ENCODE results near the gene SEPTIN8.

SEPTIN8 gene

DNA sequence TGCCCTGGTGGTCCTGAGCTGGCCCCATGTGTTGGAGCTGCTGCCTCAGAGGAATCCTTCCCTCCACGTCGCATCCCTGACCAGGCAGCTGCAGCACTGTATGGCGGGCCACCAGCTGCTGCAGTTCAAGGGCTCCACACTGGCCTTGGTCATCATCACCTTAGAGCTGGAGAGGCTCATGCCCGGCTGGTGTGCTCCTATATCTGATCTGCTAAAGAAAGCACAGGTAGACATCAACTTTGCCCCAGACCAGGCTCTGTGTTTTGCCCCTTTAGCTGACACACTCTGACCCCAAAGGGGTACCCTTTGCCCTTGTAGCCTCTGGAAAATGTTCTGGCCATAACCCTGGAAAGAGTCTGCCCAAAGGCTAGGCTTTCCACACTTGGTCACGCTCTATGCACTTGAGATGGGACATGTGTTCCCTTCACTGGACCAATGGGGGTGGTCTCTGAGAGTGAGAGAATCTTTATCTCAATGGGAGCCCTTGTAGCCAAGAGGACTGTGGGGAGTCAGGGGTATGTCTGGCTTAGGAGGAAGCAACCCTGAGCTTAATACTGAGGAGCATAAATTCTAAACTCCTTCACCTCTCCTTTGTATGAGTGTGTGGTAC lies 25.0 kb downstream of the SEPTIN8 start:
- DNase-seq (ENCODE audit: low read depth): no peak
- Histone ChIP-seq H3K4me1 (ENCODE audit: control insufficient read depth, insufficient read depth, low read length) (peaks cover 16% of the 10 kb centered on the region), H3K9ac (ENCODE audit: low read length) (no peak overlapping the region), H3K36me3 (ENCODE audit: control insufficient read depth, insufficient read depth, low read length, severe bottlenecking) (peaks cover under 1% of the 10 kb centered on the region), H3K4me3 (ENCODE audit: low read length) (no peak overlapping the region), H3K9me3 (ENCODE audit: control insufficient read depth, low read length) (no peaks in the 10 kb centered on the region), H3K27me3 (replicated peaks; ENCODE audit: control insufficient read depth, insufficient read depth, low read length) (peaks cover 41% of the 10 kb centered on the region)

DNA sequence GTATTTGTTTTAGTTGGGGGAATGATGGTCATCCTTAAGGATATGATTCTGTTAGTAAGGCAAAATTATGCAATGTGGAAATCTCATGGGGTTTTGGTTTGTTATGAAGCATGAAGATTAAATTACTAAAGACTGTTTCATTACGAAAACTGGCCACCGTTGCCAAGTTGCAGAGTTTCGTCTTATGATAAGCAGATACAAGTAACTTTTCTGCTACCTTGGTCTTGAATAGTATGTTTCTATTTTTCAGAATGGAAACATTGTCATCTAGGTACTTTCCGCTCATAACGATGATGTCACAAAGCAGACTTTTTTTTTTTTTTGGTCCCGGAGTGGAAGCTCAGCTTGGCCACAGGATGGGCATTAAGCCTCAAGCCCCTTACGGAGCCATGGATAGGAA lies 25.6 kb downstream of the SEPTIN8 start:
- no peaks in the 10 kb centered on the region for H3K36me3 ChIP-seq (ENCODE audit: control insufficient read depth, insufficient read depth, low read length, severe bottlenecking)
- H3K9ac ChIP-seq (ENCODE audit: low read length): no peak overlapping the region
- H3K4me3 ChIP-seq (ENCODE audit: low read length): no peak overlapping the region
- DNase-seq (ENCODE audit: low read depth): peak; percentile 94
- no peaks in the 10 kb centered on the region for H3K9me3 ChIP-seq (ENCODE audit: control insufficient read depth, low read length)
- H3K4me1 ChIP-seq (ENCODE audit: control insufficient read depth, insufficient read depth, low read length): peaks cover 16% of the 10 kb centered on the region
- peaks cover 47% of the 10 kb centered on the region for H3K27me3 ChIP-seq (replicated peaks; ENCODE audit: control insufficient read depth, insufficient read depth, low read length)

DNA sequence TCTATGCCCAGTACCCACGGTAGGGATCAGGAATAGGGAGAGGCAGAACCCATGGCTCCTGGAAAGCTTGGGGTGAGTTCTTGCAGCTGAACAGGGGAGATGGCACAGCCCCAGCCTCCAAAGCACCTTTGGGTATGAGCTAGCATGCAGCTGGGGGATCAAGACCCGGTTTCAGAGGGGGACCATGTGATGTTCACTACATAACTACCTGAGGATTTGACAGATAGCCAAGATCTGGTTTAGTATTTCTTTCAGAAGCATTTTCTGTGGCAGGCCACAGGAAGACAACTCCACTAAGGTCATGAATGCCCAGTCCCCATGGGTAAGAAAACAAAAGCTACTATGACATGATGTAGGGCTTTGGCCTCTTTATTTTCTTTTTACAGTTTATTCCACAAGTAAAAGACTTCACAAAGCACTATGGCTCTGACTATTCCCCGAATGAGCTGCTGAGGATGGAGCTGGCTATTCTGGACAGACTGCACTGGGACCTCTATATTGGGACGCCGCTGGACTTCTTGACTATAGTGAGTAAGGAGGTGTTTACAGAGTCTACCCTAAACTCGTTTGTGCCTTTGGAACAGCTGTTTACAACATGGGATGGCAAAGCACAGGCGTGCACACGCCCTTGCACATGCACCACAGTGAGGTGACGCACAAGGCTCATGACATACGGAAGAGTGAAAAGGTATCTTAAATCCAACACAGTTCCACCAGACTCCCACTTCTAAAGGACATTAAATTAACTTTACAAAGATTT lies 26.4 kb downstream of the SEPTIN8 start:
- H3K9me3 ChIP-seq (ENCODE audit: control insufficient read depth, low read length): no peaks in the 10 kb centered on the region
- peaks cover 54% of the 10 kb centered on the region for H3K27me3 ChIP-seq (replicated peaks; ENCODE audit: control insufficient read depth, insufficient read depth, low read length)
- H3K4me1 ChIP-seq (ENCODE audit: control insufficient read depth, insufficient read depth, low read length): peaks cover 16% of the 10 kb centered on the region
- H3K36me3 ChIP-seq (ENCODE audit: control insufficient read depth, insufficient read depth, low read length, severe bottlenecking): no peaks in the 10 kb centered on the region
- no peak overlapping the region for H3K9ac ChIP-seq (ENCODE audit: low read length)
- DNase-seq (ENCODE audit: low read depth): no peak
- no peak overlapping the region for H3K4me3 ChIP-seq (ENCODE audit: low read length)

DNA sequence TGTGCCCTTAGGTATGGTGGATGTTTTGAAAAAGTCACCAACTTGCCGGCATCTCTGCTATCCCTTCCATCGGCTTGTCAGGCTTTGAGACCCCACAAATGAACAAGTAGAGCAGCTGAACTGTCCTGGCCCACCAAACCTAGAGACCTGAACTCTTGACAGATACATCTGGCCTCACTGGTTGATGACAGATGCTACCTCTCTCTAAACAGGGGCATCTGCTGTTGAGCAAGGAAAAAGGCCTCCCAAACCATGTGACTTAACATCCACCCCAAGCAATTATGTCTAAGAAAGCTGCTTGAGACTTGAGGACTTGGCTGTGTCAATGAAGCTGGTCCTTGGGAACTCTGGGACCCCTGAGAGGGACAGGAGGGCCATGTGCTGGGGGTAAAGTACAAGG lies 27.5 kb downstream of the SEPTIN8 start:
- Histone ChIP-seq H3K4me3 (ENCODE audit: low read length) (no peak overlapping the region), H3K36me3 (ENCODE audit: control insufficient read depth, insufficient read depth, low read length, severe bottlenecking) (no peaks in the 10 kb centered on the region), H3K9me3 (ENCODE audit: control insufficient read depth, low read length) (no peaks in the 10 kb centered on the region), H3K9ac (ENCODE audit: low read length) (no peak overlapping the region), H3K4me1 (ENCODE audit: control insufficient read depth, insufficient read depth, low read length) (peaks cover 16% of the 10 kb centered on the region), H3K27me3 (replicated peaks; ENCODE audit: control insufficient read depth, insufficient read depth, low read length) (peaks cover 46% of the 10 kb centered on the region)
- DNase-seq (ENCODE audit: low read depth): no peak

DNA sequence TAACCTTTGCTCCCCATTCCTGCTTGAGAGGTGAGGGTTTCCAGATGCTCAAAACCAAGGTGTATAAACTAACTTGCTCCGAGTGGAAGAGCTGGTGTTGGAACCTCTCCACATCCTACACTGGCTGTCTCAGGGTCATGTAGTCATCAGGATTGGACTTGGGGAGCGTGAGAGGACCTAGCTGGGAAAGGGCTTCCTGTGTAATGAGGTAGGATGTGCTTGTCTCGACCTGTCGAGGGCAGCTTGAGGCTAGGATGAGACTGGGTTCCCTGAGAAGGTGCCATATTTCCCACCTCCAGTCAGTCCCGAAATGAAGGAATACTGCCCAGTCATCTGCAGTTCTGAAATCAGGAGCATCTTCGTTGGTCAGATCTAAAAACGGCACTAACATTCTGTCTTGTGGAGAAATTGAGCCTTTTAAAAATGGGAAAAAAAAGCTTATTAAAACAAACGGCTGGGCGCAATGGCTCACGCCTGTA lies 28.5 kb downstream of the SEPTIN8 start:
- Histone ChIP-seq H3K9ac (ENCODE audit: low read length) (no peak overlapping the region), H3K4me3 (ENCODE audit: low read length) (no peak overlapping the region), H3K9me3 (ENCODE audit: control insufficient read depth, low read length) (no peaks in the 10 kb centered on the region), H3K27me3 (replicated peaks; ENCODE audit: control insufficient read depth, insufficient read depth, low read length) (peaks cover 38% of the 10 kb centered on the region), H3K36me3 (ENCODE audit: control insufficient read depth, insufficient read depth, low read length, severe bottlenecking) (no peaks in the 10 kb centered on the region), H3K4me1 (ENCODE audit: control insufficient read depth, insufficient read depth, low read length) (peaks cover 16% of the 10 kb centered on the region)
- no peak for DNase-seq (ENCODE audit: low read depth)

DNA sequence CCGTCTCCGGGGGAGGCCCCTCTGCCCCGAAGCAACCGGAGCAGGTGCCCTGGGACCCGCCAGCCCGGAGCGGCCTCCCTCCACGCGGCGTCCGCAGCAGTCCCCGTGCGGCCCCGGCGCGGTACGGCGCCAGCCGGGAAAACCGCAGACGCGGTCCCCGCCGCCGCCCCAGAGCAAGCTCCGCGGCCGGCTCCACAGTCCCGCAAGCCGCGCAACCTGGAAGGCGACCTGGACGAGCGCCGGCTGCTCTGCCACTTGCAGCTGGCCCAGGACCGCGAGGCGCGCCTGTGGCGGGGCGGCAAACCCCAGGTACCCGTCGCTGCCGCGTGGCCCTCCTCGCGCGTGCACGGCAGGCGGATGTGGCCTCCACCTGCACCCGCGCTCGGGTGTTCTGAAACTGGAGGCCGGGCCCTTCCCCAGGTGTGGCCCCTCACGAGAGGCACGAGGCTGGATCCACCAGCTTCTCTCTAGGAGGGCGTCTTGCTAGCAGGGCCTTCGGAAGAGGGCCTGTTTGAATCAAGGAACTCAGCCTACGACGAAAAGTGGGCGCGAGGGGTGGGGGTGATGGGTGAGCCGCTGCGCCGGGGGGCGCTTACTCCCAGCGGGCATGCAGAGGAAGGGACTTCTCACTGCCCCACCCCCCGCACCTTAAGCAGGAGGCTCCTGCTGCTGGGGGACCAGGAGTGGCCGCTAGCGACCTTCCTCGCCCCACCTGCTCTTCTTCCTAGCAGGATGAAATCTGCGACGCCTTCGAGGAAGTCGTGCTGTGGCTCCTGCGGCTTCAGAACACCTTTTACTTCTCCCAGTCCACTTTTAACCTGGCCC lies 29.2 kb downstream of the SEPTIN8 start:
- DNase-seq (ENCODE audit: low read depth): no peak

DNA sequence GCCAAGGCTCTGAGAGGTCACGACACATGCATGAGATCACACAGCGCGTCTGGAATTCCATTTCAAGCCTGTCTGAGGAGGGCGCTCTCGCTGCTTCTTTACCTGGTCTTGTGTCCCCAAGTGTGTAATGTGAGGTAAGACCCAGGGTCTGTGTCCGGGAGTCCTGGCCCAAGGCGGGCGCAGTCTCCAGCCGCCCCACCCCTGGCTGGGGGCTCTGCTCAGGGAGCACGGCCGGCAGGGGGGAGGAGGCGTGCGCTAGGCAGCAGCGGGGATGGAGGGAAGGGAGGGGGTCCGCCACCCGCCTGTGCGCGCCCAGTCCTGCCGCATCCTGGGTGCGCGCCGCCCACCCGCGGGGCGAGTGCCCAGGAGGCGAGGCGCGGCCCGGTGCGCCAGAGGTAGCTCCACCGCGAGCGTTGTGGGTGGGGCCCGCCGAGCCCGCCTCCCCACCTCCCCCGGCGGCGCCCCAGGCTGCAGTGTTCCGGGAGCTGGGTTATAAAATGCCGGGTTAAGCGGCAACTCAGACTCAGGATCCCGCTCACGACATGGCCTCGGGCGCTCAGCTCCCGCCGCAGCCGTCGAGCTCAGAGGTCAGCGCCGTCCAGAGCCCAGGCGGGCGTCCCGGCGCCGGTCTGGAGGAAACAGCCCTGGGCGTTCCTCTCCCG lies 30.0 kb downstream of the SEPTIN8 start, which contains the start of gene CCNI2:
CCNI2 (plus strand) TSS at position 473 of the 662 bp plus-strand sequence; CDS start at position 543, 70 bp downstream.
- Histone ChIP-seq H3K9ac (ENCODE audit: low read length) (no peak within 1 kb of the TSS), H3K4me3 (ENCODE audit: low read length) (no peak within 1 kb of the TSS), H3K36me3 (ENCODE audit: control insufficient read depth, insufficient read depth, low read length, severe bottlenecking) (no peaks in the 10 kb centered on the region), H3K4me1 (ENCODE audit: control insufficient read depth, insufficient read depth, low read length) (peaks cover 14% of the 10 kb centered on the region), H3K27me3 (replicated peaks; ENCODE audit: control insufficient read depth, insufficient read depth, low read length) (peaks cover 25% of the 10 kb centered on the region), H3K9me3 (ENCODE audit: control insufficient read depth, low read length) (peaks cover 5% of the 10 kb centered on the region)
- peak; percentile 58 for DNase-seq (ENCODE audit: low read depth)

More for the DNA sequence above, 29.2 kb downstream of the SEPTIN8 start:
- H3K36me3 ChIP-seq (ENCODE audit: control insufficient read depth, insufficient read depth, low read length, severe bottlenecking): no peaks in the 10 kb centered on the region
- no peaks in the 10 kb centered on the region for H3K9me3 ChIP-seq (ENCODE audit: control insufficient read depth, low read length)
- H3K4me3 ChIP-seq (ENCODE audit: low read length): no peak overlapping the region
- peaks cover 16% of the 10 kb centered on the region for H3K4me1 ChIP-seq (ENCODE audit: control insufficient read depth, insufficient read depth, low read length)
- H3K27me3 ChIP-seq (replicated peaks; ENCODE audit: control insufficient read depth, insufficient read depth, low read length): peaks cover 32% of the 10 kb centered on the region
- H3K9ac ChIP-seq (ENCODE audit: low read length): no peak overlapping the region

DNA sequence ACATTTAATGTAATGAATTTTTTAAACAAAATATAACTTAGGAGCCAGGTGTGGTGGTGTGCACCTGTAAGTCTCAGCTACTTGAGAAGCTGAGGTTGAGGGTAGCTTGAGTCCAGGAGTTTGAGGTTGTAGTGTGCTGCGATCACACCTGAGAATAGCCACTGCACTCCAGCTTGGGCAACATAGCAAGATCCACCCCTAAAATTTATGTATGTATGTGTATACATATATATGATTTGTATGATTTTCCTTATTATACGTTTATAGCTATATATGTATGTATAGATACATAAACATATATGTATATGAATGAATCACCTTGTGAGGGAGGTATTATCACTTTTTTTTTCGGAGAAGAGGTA lies 30.5 kb downstream of the SEPTIN8 start:
- Histone ChIP-seq H3K9ac (ENCODE audit: low read length) (no peak overlapping the region), H3K36me3 (ENCODE audit: control insufficient read depth, insufficient read depth, low read length, severe bottlenecking) (no peaks in the 10 kb centered on the region), H3K9me3 (ENCODE audit: control insufficient read depth, low read length) (peaks cover 10% of the 10 kb centered on the region), H3K4me1 (ENCODE audit: control insufficient read depth, insufficient read depth, low read length) (peaks cover 9% of the 10 kb centered on the region), H3K4me3 (ENCODE audit: low read length) (no peak overlapping the region), H3K27me3 (replicated peaks; ENCODE audit: control insufficient read depth, insufficient read depth, low read length) (peaks cover 25% of the 10 kb centered on the region)
- DNase-seq (ENCODE audit: low read depth): no peak

DNA sequence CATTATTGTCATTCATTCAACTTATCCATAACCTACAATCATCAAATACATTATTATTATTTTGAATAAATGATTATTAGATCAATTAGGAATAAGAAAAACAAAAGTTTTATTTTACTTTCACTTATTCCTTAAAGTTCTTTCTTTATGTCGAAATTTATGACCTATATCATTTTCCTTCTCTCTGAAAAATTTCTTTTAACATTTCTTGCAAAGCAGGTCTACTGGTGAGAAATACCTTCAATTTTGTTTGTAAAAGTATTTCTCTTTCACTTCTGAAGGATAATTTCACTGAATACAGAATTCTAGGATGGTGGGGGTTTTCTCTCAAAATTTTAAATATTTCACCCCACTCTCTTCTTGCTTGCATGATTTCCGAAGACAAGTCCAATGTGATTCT lies 32.4 kb downstream of the SEPTIN8 start:
- H3K9ac ChIP-seq (ENCODE audit: low read length): no peak overlapping the region
- no peaks in the 10 kb centered on the region for H3K36me3 ChIP-seq (ENCODE audit: control insufficient read depth, insufficient read depth, low read length, severe bottlenecking)
- no peak overlapping the region for H3K4me3 ChIP-seq (ENCODE audit: low read length)
- peaks cover 11% of the 10 kb centered on the region for H3K9me3 ChIP-seq (ENCODE audit: control insufficient read depth, low read length)
- peaks cover 25% of the 10 kb centered on the region for H3K27me3 ChIP-seq (replicated peaks; ENCODE audit: control insufficient read depth, insufficient read depth, low read length)
- H3K4me1 ChIP-seq (ENCODE audit: control insufficient read depth, insufficient read depth, low read length): no peaks in the 10 kb centered on the region
- DNase-seq (ENCODE audit: low read depth): no peak

DNA sequence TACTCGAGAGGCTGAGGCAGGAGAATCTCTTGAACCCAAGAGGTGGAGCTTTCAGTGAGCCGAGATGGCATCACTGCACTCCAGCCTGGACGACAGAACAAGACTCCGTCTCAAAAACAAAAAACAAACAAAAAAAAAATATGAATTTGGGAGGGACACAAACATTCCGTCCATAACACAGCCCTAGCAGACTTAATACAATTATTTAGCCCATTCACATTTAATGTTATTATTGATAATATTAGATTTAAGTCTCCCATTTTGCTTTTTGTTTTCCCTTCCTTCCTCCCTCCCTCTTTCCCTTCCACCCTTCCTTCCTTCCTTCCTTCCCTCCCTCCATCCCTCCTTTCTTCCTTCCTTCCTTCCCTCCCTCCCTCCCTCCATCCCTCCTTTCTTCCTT lies 34.4 kb downstream of the SEPTIN8 start:
- Histone ChIP-seq H3K27me3 (replicated peaks; ENCODE audit: control insufficient read depth, insufficient read depth, low read length) (peaks cover 18% of the 10 kb centered on the region), H3K4me1 (ENCODE audit: control insufficient read depth, insufficient read depth, low read length) (no peaks in the 10 kb centered on the region)

DNA sequence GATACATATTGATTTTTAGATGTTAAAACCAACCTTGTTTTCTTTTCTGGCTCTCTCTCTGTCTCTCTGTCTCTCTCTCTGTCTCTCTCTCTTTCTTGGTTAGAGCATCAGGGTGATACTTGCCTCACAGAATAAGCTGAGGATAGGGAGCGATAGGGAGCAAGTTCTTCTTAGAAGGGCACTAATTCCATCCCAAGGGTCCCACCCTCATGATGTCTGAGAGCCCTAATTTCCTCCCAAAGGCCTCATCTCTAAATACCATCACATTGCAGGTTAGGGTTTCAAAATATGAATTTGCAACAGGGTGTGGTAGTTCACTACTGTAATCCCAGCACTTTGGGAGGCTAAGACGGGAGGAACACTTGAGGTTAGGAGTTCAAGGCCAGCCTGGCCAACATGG lies 34.9 kb downstream of the SEPTIN8 start:
- Histone ChIP-seq H3K4me1 (ENCODE audit: control insufficient read depth, insufficient read depth, low read length) (no peaks in the 10 kb centered on the region), H3K27me3 (replicated peaks; ENCODE audit: control insufficient read depth, insufficient read depth, low read length) (peaks cover 17% of the 10 kb centered on the region), H3K9ac (ENCODE audit: low read length) (no peak overlapping the region), H3K9me3 (ENCODE audit: control insufficient read depth, low read length) (peaks cover 11% of the 10 kb centered on the region), H3K36me3 (ENCODE audit: control insufficient read depth, insufficient read depth, low read length, severe bottlenecking) (no peaks in the 10 kb centered on the region), H3K4me3 (ENCODE audit: low read length) (no peak overlapping the region)
- DNase-seq (ENCODE audit: low read depth): no peak

More for the DNA sequence above, 34.4 kb downstream of the SEPTIN8 start:
- no peak overlapping the region for H3K9ac ChIP-seq (ENCODE audit: low read length)
- H3K4me3 ChIP-seq (ENCODE audit: low read length): no peak overlapping the region
- H3K36me3 ChIP-seq (ENCODE audit: control insufficient read depth, insufficient read depth, low read length, severe bottlenecking): no peaks in the 10 kb centered on the region
- peaks cover 11% of the 10 kb centered on the region for H3K9me3 ChIP-seq (ENCODE audit: control insufficient read depth, low read length)
- no peak for DNase-seq (ENCODE audit: low read depth)
